Keratinocyte (primary cell): Measurements from ENCODE around the gene NDUFB6. TPM values are rescaled to one million over a fixed set of nuclear protein-coding genes. Genes with fewer than 3 reads are reported as not detected.
A peak's percentile ranks its signal among the peaks of the same experiment; 100 is the strongest.

Experiments used
- DNase-seq: peaks from one replicate; pipeline ENCODE4 v3.0.0-alpha.2; 2011; ENCODE audit warnings: low read depth, missing footprints, low spot score
- FAIRE-seq: peaks from 2 replicates; lab custom pipeline; 2011; peaks lifted over from hg19 to GRCh38; lab: Jason Lieb, UNC
- H2AFZ ChIP-seq: 2 replicates; pipeline ENCODE4 v1.6.0; 2012; ENCODE audit warnings: low read length, control low read depth, inconsistent platforms; ENCODE audit not compliant: control insufficient read depth
- H3K27ac ChIP-seq: 2 replicates; pipeline ENCODE4 v1.5.1; 2011; ENCODE audit warnings: low read length; ENCODE audit not compliant: control insufficient read depth, insufficient read depth
- H3K27me3 ChIP-seq: 3 replicates; pipeline ENCODE4 v1.6.0; 2011; ENCODE audit warnings: low read length; ENCODE audit not compliant: control insufficient read depth, insufficient read depth; ENCODE audit errors: extremely low read depth
- H3K36me3 ChIP-seq, 2 experiments: 2 replicates in 1 of 2; 3 replicates in 1 of 2; pipeline ENCODE4 v1.5.1; 2011; ENCODE audit warnings: low read length in 2 of 2, mild to moderate bottlenecking in 1 of 2; ENCODE audit not compliant: control insufficient read depth in 2 of 2, insufficient read depth in 2 of 2; ENCODE audit errors: extremely low read depth in 1 of 2
- H3K4me1 ChIP-seq: 3 replicates; pipeline ENCODE4 v1.5.1; 2011; ENCODE audit warnings: low read length; ENCODE audit not compliant: control insufficient read depth, insufficient read depth; ENCODE audit errors: extremely low read depth
- H3K4me2 ChIP-seq: 3 replicates; pipeline ENCODE4 v1.6.0; 2011; ENCODE audit warnings: low read depth, low read length; ENCODE audit not compliant: control insufficient read depth, insufficient read depth; ENCODE audit errors: extremely low read depth
- H3K4me3 ChIP-seq, 3 experiments: fragments of 200-600 bp in 1 of 3; sonication (generic) in 1 of 3; 2 replicates in 2 of 3; 3 replicates in 1 of 3; pipeline ENCODE4 v1.5.1; 2011 to 2016; ENCODE audit warnings: low read length in 3 of 3, mild to moderate bottlenecking in 3 of 3, control low read depth in 2 of 3, inconsistent platforms in 1 of 3, low read depth in 1 of 3, mixed read lengths in 1 of 3, mixed run types in 1 of 3, moderate library complexity in 1 of 3; ENCODE audit not compliant: control insufficient read depth in 2 of 3, insufficient read depth in 2 of 3; ENCODE audit errors: extremely low read depth in 1 of 3
- H3K79me2 ChIP-seq: 2 replicates; pipeline ENCODE4 v1.6.0; 2012; ENCODE audit warnings: low read length; ENCODE audit not compliant: control insufficient read depth, insufficient read depth
- H3K9ac ChIP-seq: 3 replicates; pipeline ENCODE4 v1.6.0; 2011; ENCODE audit warnings: low read length; ENCODE audit not compliant: control insufficient read depth, insufficient read depth; ENCODE audit errors: extremely low read depth
- H3K9me1 ChIP-seq: 3 replicates; pipeline ENCODE4 v1.6.0; 2011; ENCODE audit warnings: low read length; ENCODE audit not compliant: control insufficient read depth, insufficient read depth; ENCODE audit errors: extremely low read depth
- H3K9me3 ChIP-seq: 2 replicates; pipeline ENCODE4 v1.5.1; 2012; ENCODE audit warnings: low read depth, low read length; ENCODE audit not compliant: control insufficient read depth
- H4K20me1 ChIP-seq: 3 replicates; pipeline ENCODE4 v1.6.0; 2011; ENCODE audit warnings: low read length; ENCODE audit not compliant: control insufficient read depth, insufficient read depth; ENCODE audit errors: extremely low read depth
- EZH2 ChIP-seq: IDR thresholded peaks from one replicate; pipeline ENCODE4 v1.6.1; 2012; ENCODE audit warnings: inconsistent platforms, mild to moderate bottlenecking, low read length, moderate library complexity
- dilution Hi-C: fragments of 300-500 bp; cut with MboI; formaldehyde crosslinking; loops from one replicate; pipeline ENCODE4 v1.7.0; 2020; ENCODE audit warnings: low sequenced_read_pairs; ENCODE audit not compliant: extremely low pct_ligation_motif_present
- polyA plus RNA-seq, 5 experiments: library from polyadenylated mRNA; depleted of rRNA in 3 of 5; stranded (reverse) in 3 of 5; stranded (forward) in 1 of 5; unstranded in 1 of 5; fragments of >200 nt; gene quantifications; 1 replicate in 1 of 5; 2 replicates in 3 of 5; 3 replicates in 1 of 5; pipeline versions ENCODE4 v1.2.1 to v1.2.3, GENCODE V29; 2011 to 2012; ENCODE audit warnings: missing spikeins in 2 of 5, low read depth in 1 of 5, low replicate concordance in 1 of 5
- TF ChIP-seq, protein P1 (sequence below), 3 experiments: IDR thresholded peaks in 1 of 3; conservative IDR thresholded peaks in 1 of 3; optimal IDR thresholded peaks in 1 of 3; 2 replicates in 2 of 3; 3 replicates in 1 of 3; pipeline versions ENCODE3 to v1.5.1; 2011; ENCODE audit warnings: low read length in 3 of 3, mild to moderate bottlenecking in 3 of 3, moderate library complexity in 2 of 3, control low read depth in 1 of 3, inconsistent platforms in 1 of 3; ENCODE audit not compliant: insufficient read depth in 2 of 3; ENCODE audit errors: extremely low read depth in 1 of 3

NDUFB6 gene
- polyA plus RNA-seq, 1 donor (not counting 4 experiments of a cell fraction or from before 2014, with no cell fraction given), result 67.0 TPM

DNA sequence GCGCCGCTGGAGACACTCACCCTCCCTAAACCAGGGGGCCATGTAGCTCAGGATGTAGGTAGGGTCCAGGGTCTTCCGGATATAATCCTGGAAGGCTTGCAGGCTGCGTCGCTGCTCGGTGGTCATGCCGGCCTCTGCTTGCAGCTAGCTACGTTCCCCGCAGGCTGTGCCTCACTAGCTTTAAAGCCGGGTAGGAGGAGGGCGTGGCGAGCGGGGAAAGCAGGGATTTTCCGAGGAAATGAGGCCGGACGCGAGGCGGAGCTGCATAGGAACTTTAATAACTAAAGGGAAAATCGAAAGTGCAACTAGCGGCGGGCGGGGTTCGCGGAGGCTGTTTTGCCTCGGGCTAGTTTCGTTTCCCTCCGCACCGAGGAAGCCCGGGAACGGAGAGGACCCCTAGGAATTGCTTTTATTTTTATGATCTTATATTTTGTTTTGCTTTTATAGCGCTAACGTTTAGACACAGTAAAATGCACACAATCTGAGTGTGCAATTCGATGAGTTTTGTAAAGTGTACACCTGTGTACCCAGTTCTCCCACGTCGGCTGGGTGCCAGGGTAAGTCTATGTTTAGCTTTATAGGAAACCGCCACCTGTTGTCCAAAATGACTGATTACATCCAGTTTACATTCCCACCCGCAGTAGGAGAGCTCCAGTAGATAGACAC, 46.8 kb downstream of the NDUFB6 start, which contains the start of gene RIGI:
Gene RIGI, minus strand, starts transcription at position 156 of the 666 bp plus-strand sequence. Its CDS starts 30 bp downstream, at position 126.
- FAIRE-seq, result peak; percentile 72

DNA sequence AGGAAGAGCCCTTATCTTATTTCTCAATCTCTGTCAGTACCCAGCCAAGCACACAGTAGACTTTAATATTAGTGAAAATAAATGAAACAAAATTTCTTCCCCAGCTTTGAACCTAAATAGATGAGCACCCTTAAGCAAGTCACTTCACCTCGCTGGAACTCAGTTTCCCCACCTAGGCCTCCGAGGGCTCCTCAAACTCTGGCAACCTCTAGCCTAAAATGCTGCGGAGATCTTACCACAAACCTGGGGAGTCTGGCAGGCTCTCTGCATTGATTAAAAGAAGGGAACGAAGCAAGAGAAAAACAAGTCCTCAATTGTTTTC, 47.3 kb downstream of the NDUFB6 start:
- Histone ChIP-seq H4K20me1 (no peaks in the 10 kb centered on the region), H3K9me1 (no peaks in the 10 kb centered on the region), H3K27me3 (no peaks in the 10 kb centered on the region), H3K27ac (peak overlapping the region; percentile 76), H3K4me1 (peaks cover 11% of the 10 kb centered on the region), H3K9ac (peak overlapping the region; percentile 78), H3K9me3 (no peaks in the 10 kb centered on the region), H3K4me2 (peak overlapping the region; percentile 91), H3K4me3 (peak overlapping the region; percentile 50 to 78 (median 73)), H2AFZ (peak overlapping the region; percentile 35), H3K79me2 (peaks cover 51% of the 10 kb centered on the region), H3K36me3 (peaks cover 0 to 2% of the 10 kb centered on the region in 2 experiments)
- DNase-seq, result no peak
- no peak for TF ChIP-seq EZH2
- TF ChIP-seq, protein P1, sequence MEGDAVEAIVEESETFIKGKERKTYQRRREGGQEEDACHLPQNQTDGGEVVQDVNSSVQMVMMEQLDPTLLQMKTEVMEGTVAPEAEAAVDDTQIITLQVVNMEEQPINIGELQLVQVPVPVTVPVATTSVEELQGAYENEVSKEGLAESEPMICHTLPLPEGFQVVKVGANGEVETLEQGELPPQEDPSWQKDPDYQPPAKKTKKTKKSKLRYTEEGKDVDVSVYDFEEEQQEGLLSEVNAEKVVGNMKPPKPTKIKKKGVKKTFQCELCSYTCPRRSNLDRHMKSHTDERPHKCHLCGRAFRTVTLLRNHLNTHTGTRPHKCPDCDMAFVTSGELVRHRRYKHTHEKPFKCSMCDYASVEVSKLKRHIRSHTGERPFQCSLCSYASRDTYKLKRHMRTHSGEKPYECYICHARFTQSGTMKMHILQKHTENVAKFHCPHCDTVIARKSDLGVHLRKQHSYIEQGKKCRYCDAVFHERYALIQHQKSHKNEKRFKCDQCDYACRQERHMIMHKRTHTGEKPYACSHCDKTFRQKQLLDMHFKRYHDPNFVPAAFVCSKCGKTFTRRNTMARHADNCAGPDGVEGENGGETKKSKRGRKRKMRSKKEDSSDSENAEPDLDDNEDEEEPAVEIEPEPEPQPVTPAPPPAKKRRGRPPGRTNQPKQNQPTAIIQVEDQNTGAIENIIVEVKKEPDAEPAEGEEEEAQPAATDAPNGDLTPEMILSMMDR (optimal IDR thresholded peaks at IDR 0.05 in 1 of 3, IDR thresholded peaks at IDR 0.05 in 1 of 3, conservative IDR thresholded peaks at IDR 0.05 in 1 of 3; ENCODE audit: extremely low read depth in 1 of 3, insufficient read depth in 2 of 3, low read length in 3 of 3), result no peak
- dilution Hi-C loops, result no loop called here
- no peak for FAIRE-seq

More for the DNA sequence above, 46.8 kb downstream of the NDUFB6 start, which contains the start of gene RIGI:
- dilution Hi-C loops, result no loop called here
- no peaks in the 10 kb centered on the region for H3K9me1 ChIP-seq
- peak within 1 kb of the TSS; percentile 78 for H3K9ac ChIP-seq
- H3K36me3 ChIP-seq, result peaks cover 0 to 2% of the 10 kb centered on the region in 2 experiments
- no peaks in the 10 kb centered on the region for H3K9me3 ChIP-seq
- peaks cover 11% of the 10 kb centered on the region for H3K4me1 ChIP-seq
- H3K27ac ChIP-seq, result peak within 1 kb of the TSS; percentile 76
- peak within 1 kb of the TSS; percentile 91 for H3K4me2 ChIP-seq
- no peaks in the 10 kb centered on the region for H4K20me1 ChIP-seq
- peak; percentile 53 for DNase-seq
- TF ChIP-seq, protein P1 (optimal IDR thresholded peaks at IDR 0.05 in 1 of 3, IDR thresholded peaks at IDR 0.05 in 1 of 3, conservative IDR thresholded peaks at IDR 0.05 in 1 of 3; ENCODE audit: extremely low read depth in 1 of 3, insufficient read depth in 2 of 3, low read length in 3 of 3), result peak; percentile 42 to 70 (median 61)
- no peak for TF ChIP-seq EZH2
- H2AFZ ChIP-seq, result peak within 1 kb of the TSS; percentile 71
- no peaks in the 10 kb centered on the region for H3K27me3 ChIP-seq
- peaks cover 48% of the 10 kb centered on the region for H3K79me2 ChIP-seq
- H3K4me3 ChIP-seq, result peak within 1 kb of the TSS; percentile 50 to 78 (median 73)
